ENCODE measurements around the gene CHAF1A.

GRCh38 chr19:4378886-4379285 is 23.6 kb upstream of the CHAF1A start:
- TF ChIP-seq CTCF (conservative IDR thresholded peaks at IDR 0.05; ENCODE audit: low read depth in 2 of 2) (no peak), REST (IDR thresholded peaks at IDR 0.05; ENCODE audit: unreplicated experiment) (no peak), POLR2AphosphoS5 (IDR thresholded peaks at IDR 0.05; ENCODE audit: low read depth) (no peak), EZH2 (IDR thresholded peaks at IDR 0.05; ENCODE audit: low read depth, unreplicated experiment) (no peak), CREB1 (CRISPR knock-in tag; IDR thresholded peaks at IDR 0.05; ENCODE audit: low read depth) (no peak), JUNB (IDR thresholded peaks at IDR 0.05; ENCODE audit: unreplicated experiment) (no peak), EZH2phosphoT487 (IDR thresholded peaks at IDR 0.05; ENCODE audit: unreplicated experiment) (no peak), ETS1 (IDR thresholded peaks at IDR 0.05) (no peak)

All from GM23338 (cell line).